Stomach (tissue), 4 donors: ENCODE measurements around the gene MORC1.

Experiments
- CTCF ChIP-seq, 7 experiments: fragments of 450-650 bp in 4 of 7; fragments of 200-600 bp in 3 of 7; sonication (generic) in 3 of 7; IDR thresholded peaks; one replicate each; pipeline ENCODE4 v1.5.1; 2016 to 2019; ENCODE audit warnings: antibody characterized with exemption in 7 of 7, control low read depth in 2 of 7, mild to moderate bottlenecking in 1 of 7
- EP300 ChIP-seq: sonication (generic); formaldehyde crosslinking; IDR thresholded peaks from one replicate; pipeline ENCODE4 v1.6.1; 2017; ENCODE audit warnings: antibody characterized with exemption
- POLR2A ChIP-seq, 4 donors: fragments of 450-650 bp; IDR thresholded peaks; one replicate each; pipeline ENCODE4 v1.6.1; 2016; ENCODE audit warnings: antibody characterized with exemption in 4 of 4, control low read depth in 2 of 4, mild to moderate bottlenecking in 1 of 4, moderate library complexity in 1 of 4
- POLR2AphosphoS5 ChIP-seq, 3 donors: sonication (generic); formaldehyde crosslinking; IDR thresholded peaks; one replicate each; pipeline ENCODE4 v1.6.1; 2016; ENCODE audit warnings: antibody characterized with exemption in 3 of 3

DNA sequence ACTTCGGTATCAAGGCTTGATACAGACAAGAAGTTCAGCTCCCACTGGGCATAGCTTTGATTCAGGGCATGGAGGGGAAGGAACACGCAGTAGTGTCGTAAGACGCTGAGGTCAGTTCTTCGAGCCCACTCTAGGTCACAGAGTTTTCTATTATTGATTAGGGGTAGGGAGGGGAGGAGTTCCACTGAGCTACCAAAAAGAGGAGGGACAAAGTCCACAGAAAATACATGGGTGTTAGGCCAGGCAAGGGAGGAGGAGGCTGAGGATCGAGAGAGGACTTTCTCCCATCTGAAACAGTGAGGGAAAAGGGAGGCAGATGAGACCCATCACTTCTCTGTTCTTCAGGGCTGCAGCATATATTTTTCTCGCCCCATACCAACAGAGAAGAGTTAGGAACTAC lies 89.2 kb downstream of the MORC1 start:
- no peak for TF ChIP-seq CTCF (IDR thresholded peaks at IDR 0.05)
- no peak for TF ChIP-seq POLR2A (IDR thresholded peaks at IDR 0.05)
- TF ChIP-seq POLR2AphosphoS5 (IDR thresholded peaks at IDR 0.05) = no peak
- TF ChIP-seq EP300 = no peak
